Measurements from ENCODE around the gene KCNIP3. TPM values are rescaled to one million over a fixed set of nuclear protein-coding genes. Genes with fewer than 3 reads are reported as not detected.

The KCNIP3 gene
- total and polyA plus RNA-seq, 10 donors: 0.59 to 5.2 (median 3.0) TPM

DNA sequence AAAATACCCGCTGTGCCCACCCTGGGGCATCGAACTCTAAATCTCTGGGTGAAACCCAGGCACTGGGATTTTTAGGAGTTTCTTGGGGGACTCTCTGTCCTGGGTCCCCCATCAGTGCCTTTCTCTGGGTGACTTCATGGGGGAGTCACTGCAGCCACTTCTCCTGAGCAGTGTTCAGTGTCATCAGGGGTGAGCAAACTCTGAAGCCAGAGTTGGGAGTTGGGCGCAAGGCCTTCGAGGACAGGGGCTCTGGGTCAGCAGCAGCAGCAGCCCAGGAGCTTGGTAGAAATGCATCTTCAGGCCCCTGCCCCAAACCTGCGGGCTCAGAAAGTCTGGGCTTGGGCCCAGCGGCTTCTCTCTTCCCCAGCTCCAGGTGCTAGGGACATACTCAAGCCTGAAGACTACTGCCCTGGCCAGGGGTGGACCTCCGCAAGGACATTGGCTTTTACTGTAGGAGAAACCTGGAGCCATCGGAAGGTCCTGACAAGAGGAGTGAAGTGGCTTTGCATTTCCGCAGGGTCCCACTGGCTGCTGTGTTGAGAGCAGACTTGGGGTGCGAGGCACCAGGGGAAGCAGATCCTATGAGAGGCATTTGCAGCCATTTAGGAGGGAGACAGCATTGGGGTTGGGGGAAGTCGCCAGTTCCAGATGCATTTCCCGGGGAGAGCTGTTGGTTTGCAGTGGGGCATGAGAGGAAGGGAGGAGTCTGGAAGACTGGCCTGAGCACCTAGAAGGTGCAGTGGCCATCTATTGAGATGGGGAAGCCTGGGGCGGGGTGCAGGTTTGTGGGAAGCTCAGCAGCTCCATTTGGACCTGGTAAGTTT is 53.8 kb downstream of the KCNIP3 start:
- 88 to 93% (median 90%) methylated on average over 10 to 13 of the region's 13 CpGs for WGBS, 5 donors
- H3K4me3 ChIP-seq: no peak overlapping the region
- peak; percentile 55 for DNase-seq
- no peak overlapping the region for H3K27ac ChIP-seq
- peaks cover 0 to 36% (median 15%) of the 10 kb centered on the region in 7 donors for H3K27me3 ChIP-seq (replicated peaks in 1 of 7)
- no peaks in the 10 kb centered on the region for H3K9me3 ChIP-seq
- intact Hi-C loops (cut with DNase I; ENCODE audit: low total_unique reads): no loop called here
- H3K36me3 ChIP-seq: no peaks in the 10 kb centered on the region
- TF ChIP-seq, protein P1, sequence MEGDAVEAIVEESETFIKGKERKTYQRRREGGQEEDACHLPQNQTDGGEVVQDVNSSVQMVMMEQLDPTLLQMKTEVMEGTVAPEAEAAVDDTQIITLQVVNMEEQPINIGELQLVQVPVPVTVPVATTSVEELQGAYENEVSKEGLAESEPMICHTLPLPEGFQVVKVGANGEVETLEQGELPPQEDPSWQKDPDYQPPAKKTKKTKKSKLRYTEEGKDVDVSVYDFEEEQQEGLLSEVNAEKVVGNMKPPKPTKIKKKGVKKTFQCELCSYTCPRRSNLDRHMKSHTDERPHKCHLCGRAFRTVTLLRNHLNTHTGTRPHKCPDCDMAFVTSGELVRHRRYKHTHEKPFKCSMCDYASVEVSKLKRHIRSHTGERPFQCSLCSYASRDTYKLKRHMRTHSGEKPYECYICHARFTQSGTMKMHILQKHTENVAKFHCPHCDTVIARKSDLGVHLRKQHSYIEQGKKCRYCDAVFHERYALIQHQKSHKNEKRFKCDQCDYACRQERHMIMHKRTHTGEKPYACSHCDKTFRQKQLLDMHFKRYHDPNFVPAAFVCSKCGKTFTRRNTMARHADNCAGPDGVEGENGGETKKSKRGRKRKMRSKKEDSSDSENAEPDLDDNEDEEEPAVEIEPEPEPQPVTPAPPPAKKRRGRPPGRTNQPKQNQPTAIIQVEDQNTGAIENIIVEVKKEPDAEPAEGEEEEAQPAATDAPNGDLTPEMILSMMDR (IDR thresholded peaks at IDR 0.05 in 8 of 11, conservative IDR thresholded peaks at IDR 0.05 in 3 of 11): no peak
- TF ChIP-seq POLR2A (IDR thresholded peaks at IDR 0.05): no peak
- TF ChIP-seq POLR2AphosphoS5 (IDR thresholded peaks at IDR 0.05): no peak
- H3K4me1 ChIP-seq: peaks cover 0 to 15% (median 10%) of the 10 kb centered on the region in 6 donors

DNA sequence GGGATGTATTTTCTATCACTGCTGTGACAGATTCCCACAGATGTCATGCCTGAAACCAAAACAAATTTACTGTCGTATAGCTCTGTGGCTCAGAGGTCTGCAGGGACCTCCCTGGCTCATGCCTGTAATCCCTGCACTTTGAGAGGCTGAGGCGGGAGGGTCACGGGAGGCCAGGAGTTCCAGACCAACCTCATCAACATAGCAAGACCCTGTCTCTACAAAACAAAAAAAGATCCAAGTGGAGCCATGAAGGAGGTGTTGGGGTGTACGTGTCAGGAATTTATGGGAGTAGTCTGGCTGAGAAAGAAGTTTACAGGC is 54.4 kb downstream of the KCNIP3 start:
- intact Hi-C loops (cut with DNase I; ENCODE audit: low total_unique reads): no loop called here
- no peak for TF ChIP-seq POLR2A (IDR thresholded peaks at IDR 0.05)
- TF ChIP-seq, protein P1 (IDR thresholded peaks at IDR 0.05 in 8 of 11, conservative IDR thresholded peaks at IDR 0.05 in 3 of 11): no peak
- TF ChIP-seq POLR2AphosphoS5 (IDR thresholded peaks at IDR 0.05): no peak
- H3K27ac ChIP-seq: no peak overlapping the region
- DNase-seq: no peak
- no peak overlapping the region for H3K4me3 ChIP-seq
- no peaks in the 10 kb centered on the region for H3K36me3 ChIP-seq
- peaks cover 0 to 12% (median 8%) of the 10 kb centered on the region in 6 donors for H3K4me1 ChIP-seq
- peaks cover 0 to 31% (median 13%) of the 10 kb centered on the region in 7 donors for H3K27me3 ChIP-seq (replicated peaks in 1 of 7)
- peaks cover 0 to under 1% (median 0%) of the 10 kb centered on the region in 8 donors for H3K9me3 ChIP-seq
- 83 to 96% (median 89%) methylated on average over 4 of the region's 4 CpGs for WGBS, 5 donors

DNA sequence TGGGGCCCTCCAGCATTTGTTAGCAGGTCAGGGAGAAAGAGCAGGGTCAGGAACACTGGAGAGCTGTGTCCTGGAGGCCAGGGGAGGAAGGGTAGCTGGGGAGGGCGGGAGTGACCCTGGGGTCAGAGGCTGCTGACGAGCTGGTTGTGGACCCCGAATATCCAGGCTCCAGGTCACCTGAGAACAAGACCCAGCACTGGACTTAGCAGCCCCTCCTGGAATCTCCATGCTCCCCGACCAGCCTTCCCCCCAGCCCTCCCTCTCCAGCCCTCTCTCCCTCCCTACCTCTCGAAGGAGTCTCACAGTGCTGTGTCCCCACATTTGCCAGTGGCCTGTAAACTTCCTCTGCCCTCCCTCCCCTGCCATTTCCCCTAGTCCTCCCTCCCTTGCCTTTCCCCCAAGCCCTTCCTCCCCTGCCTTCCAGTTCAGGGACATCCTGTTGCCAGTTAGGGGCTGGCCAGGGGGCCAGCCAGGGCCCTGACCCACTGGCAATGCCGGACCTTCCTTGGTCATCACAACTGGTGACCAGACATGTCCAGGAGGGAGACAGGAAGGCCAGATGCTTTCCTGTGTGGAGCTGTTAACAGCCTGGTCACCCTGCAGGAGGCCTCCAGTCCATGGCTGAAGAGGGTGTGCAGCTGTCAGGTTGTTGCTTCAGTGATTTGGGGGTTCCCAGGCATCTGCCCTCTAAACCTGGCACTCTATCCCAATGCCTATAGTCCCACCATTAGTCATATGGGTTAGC is 55.3 kb downstream of the KCNIP3 start:
- WGBS, 5 donors: 58 to 70% (median 68%) methylated on average over 5 to 6 of the region's 6 CpGs
- H3K27me3 ChIP-seq (replicated peaks in 1 of 7): peaks cover 0 to 25% (median 3%) of the 10 kb centered on the region in 7 donors
- H3K4me3 ChIP-seq: no peak overlapping the region
- peaks cover 0 to 4% (median 0%) of the 10 kb centered on the region in 6 donors for H3K4me1 ChIP-seq
- no peak overlapping the region for H3K27ac ChIP-seq
- peaks cover 0 to 5% (median 0%) of the 10 kb centered on the region in 8 donors for H3K9me3 ChIP-seq
- H3K36me3 ChIP-seq: no peaks in the 10 kb centered on the region
- intact Hi-C loops (cut with DNase I; ENCODE audit: low total_unique reads): no loop called here
- DNase-seq: no peak
- TF ChIP-seq POLR2A (IDR thresholded peaks at IDR 0.05): no peak
- TF ChIP-seq POLR2AphosphoS5 (IDR thresholded peaks at IDR 0.05): no peak
- TF ChIP-seq, protein P1 (IDR thresholded peaks at IDR 0.05 in 8 of 11, conservative IDR thresholded peaks at IDR 0.05 in 3 of 11): no peak

DNA sequence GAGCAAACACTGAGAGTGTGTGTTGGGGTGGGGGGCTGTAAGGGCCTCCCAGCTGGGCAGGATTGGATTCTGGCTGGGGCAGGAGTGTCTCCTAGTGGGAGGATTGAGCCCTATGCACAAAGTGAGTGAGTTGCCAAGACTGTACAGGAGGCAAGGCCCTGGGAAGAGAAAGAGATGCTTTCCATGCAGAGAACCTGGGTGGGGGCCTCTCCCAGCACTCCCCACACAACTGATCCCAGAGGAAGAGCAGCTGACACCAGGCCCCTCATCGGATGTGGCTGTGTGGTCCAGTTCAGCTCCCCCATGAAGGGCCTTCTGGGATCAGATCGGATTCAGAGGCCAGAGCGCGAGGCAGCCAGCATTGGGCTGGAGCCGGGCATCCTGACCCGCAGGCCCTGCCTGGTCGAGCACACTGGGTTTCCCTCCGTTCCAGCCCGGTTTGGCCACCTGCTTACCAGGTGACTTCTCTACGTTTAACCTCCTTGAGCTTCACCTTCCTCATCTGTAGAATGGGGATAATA is 56.0 kb downstream of the KCNIP3 start:
- Histone ChIP-seq H3K36me3 (no peaks in the 10 kb centered on the region), H3K4me1 (no peaks in the 10 kb centered on the region), H3K27me3 (replicated peaks in 1 of 7) (peaks cover 0 to 19% (median 0%) of the 10 kb centered on the region in 7 donors), H3K27ac (no peak overlapping the region), H3K4me3 (no peak overlapping the region), H3K9me3 (peaks cover 0 to 5% (median 0%) of the 10 kb centered on the region in 8 donors)
- no peak for TF ChIP-seq POLR2A (IDR thresholded peaks at IDR 0.05)
- TF ChIP-seq, protein P1 (IDR thresholded peaks at IDR 0.05 in 8 of 11, conservative IDR thresholded peaks at IDR 0.05 in 3 of 11): no peak
- no peak for TF ChIP-seq POLR2AphosphoS5 (IDR thresholded peaks at IDR 0.05)
- intact Hi-C loops (cut with DNase I; ENCODE audit: low total_unique reads): no loop called here
- peak; percentile 74 for DNase-seq
- WGBS, 5 donors: 84 to 95% (median 88%) methylated on average over 10 of the region's 10 CpGs
